ENCODE results near the gene FER.

The FER gene

GRCh38 chr5:108942701-108943100 lies 195.0 kb downstream of the FER start:
- H3K4me2 ChIP-seq (ENCODE audit: low read length): no peak overlapping the region
- no peaks in the 10 kb centered on the region for H3K4me1 ChIP-seq (ENCODE audit: insufficient read depth, low read length, severe bottlenecking)
- no peaks in the 10 kb centered on the region for H3K36me3 ChIP-seq (ENCODE audit: insufficient read depth, low read length)
- H3K27me3 ChIP-seq (ENCODE audit: insufficient read depth, low read length): no peaks in the 10 kb centered on the region
- no peaks in the 10 kb centered on the region for H3K9me3 ChIP-seq (ENCODE audit: low read length)
- H3K9ac ChIP-seq (ENCODE audit: low read length): no peak overlapping the region
- no peaks in the 10 kb centered on the region for H3K79me2 ChIP-seq (ENCODE audit: insufficient read depth, low read length)
- H2AFZ ChIP-seq (ENCODE audit: low read length): no peak overlapping the region
- H3K4me3 ChIP-seq (ENCODE audit: low read depth, low read length, poor library complexity, severe bottlenecking): no peak overlapping the region
- no peaks in the 10 kb centered on the region for H3F3A ChIP-seq (ENCODE audit: insufficient read depth, low read length)
- no peaks in the 10 kb centered on the region for H3K9me2 ChIP-seq (ENCODE audit: low read depth, low read length)
- no peaks in the 10 kb centered on the region for H4K20me1 ChIP-seq (ENCODE audit: insufficient read depth, low read length)
- H3K27ac ChIP-seq (ENCODE audit: low read depth, low read length, poor library complexity, severe bottlenecking): no peak overlapping the region
- TF ChIP-seq EZH2 (IDR thresholded peaks at IDR 0.05; ENCODE audit: borderline replicate concordance, low read length) (no peak), CTCF (IDR thresholded peaks at IDR 0.05; ENCODE audit: low read length) (no peak)

- no peaks in the 10 kb centered on the region for H4K20me1 ChIP-seq (ENCODE audit: insufficient read depth, low read length)
- no peaks in the 10 kb centered on the region for H3F3A ChIP-seq (ENCODE audit: insufficient read depth, low read length)
- no peak overlapping the region for H2AFZ ChIP-seq (ENCODE audit: low read length)
- H3K4me1 ChIP-seq (ENCODE audit: insufficient read depth, low read length, severe bottlenecking): no peaks in the 10 kb centered on the region
- TF ChIP-seq EZH2 (IDR thresholded peaks at IDR 0.05; ENCODE audit: borderline replicate concordance, low read length) (no peak), CTCF (IDR thresholded peaks at IDR 0.05; ENCODE audit: low read length) (no peak)
- no peaks in the 10 kb centered on the region for H3K9me3 ChIP-seq (ENCODE audit: low read length)
- no peaks in the 10 kb centered on the region for H3K27me3 ChIP-seq (ENCODE audit: insufficient read depth, low read length)
- H3K9me2 ChIP-seq (ENCODE audit: low read depth, low read length): no peaks in the 10 kb centered on the region
- no peak overlapping the region for H3K4me3 ChIP-seq (ENCODE audit: low read depth, low read length, poor library complexity, severe bottlenecking)
- no peak overlapping the region for H3K9ac ChIP-seq (ENCODE audit: low read length)
- no peaks in the 10 kb centered on the region for H3K79me2 ChIP-seq (ENCODE audit: insufficient read depth, low read length)
- H3K4me2 ChIP-seq (ENCODE audit: low read length): no peak overlapping the region
- H3K27ac ChIP-seq (ENCODE audit: low read depth, low read length, poor library complexity, severe bottlenecking): no peak overlapping the region
- H3K36me3 ChIP-seq (ENCODE audit: insufficient read depth, low read length): no peaks in the 10 kb centered on the region
Measured at GRCh38 chr5:108945094-108945493, 197.4 kb downstream of the FER start.

GRCh38 chr5:108946008-108946407 lies 198.3 kb downstream of the FER start:
- TF ChIP-seq EZH2 (IDR thresholded peaks at IDR 0.05; ENCODE audit: borderline replicate concordance, low read length) (no peak), CTCF (IDR thresholded peaks at IDR 0.05; ENCODE audit: low read length) (no peak)
- H3K4me1 ChIP-seq (ENCODE audit: insufficient read depth, low read length, severe bottlenecking): no peaks in the 10 kb centered on the region
- no peaks in the 10 kb centered on the region for H3K9me2 ChIP-seq (ENCODE audit: low read depth, low read length)
- no peaks in the 10 kb centered on the region for H3K36me3 ChIP-seq (ENCODE audit: insufficient read depth, low read length)
- H3K9me3 ChIP-seq (ENCODE audit: low read length): no peaks in the 10 kb centered on the region
- H2AFZ ChIP-seq (ENCODE audit: low read length): no peak overlapping the region
- H3F3A ChIP-seq (ENCODE audit: insufficient read depth, low read length): no peaks in the 10 kb centered on the region
- H3K79me2 ChIP-seq (ENCODE audit: insufficient read depth, low read length): no peaks in the 10 kb centered on the region
- H3K4me3 ChIP-seq (ENCODE audit: low read depth, low read length, poor library complexity, severe bottlenecking): no peak overlapping the region
- no peak overlapping the region for H3K9ac ChIP-seq (ENCODE audit: low read length)
- H3K27ac ChIP-seq (ENCODE audit: low read depth, low read length, poor library complexity, severe bottlenecking): no peak overlapping the region
- no peaks in the 10 kb centered on the region for H3K27me3 ChIP-seq (ENCODE audit: insufficient read depth, low read length)
- H3K4me2 ChIP-seq (ENCODE audit: low read length): no peak overlapping the region
- no peaks in the 10 kb centered on the region for H4K20me1 ChIP-seq (ENCODE audit: insufficient read depth, low read length)
